Endodermal cell (in vitro differentiated cells): Measurements from ENCODE around the gene ZMYND15. TPM values are rescaled to one million over a fixed set of nuclear protein-coding genes. Genes with fewer than 3 reads are reported as not detected.

Experiments used
- DNase-seq: peaks from one replicate; pipeline ENCODE4 v3.0.0-alpha.2; 2017
- H3K27ac ChIP-seq: 2 replicates; pipeline ENCODE4 v1.5.1; 2013; ENCODE audit warnings: mild to moderate bottlenecking, low read depth, low read length, moderate library complexity
- H3K27me3 ChIP-seq: 2 replicates; pipeline ENCODE4 v1.6.1; 2013; ENCODE audit warnings: mild to moderate bottlenecking, low read length, moderate library complexity; ENCODE audit not compliant: insufficient read depth, control insufficient read depth, poor library complexity, severe bottlenecking
- H3K36me3 ChIP-seq: 2 replicates; pipeline ENCODE4 v1.7.0; 2013; ENCODE audit warnings: mild to moderate bottlenecking, low read length, moderate library complexity; ENCODE audit not compliant: control insufficient read depth, insufficient read depth
- H3K4me1 ChIP-seq: one replicate; pipeline ENCODE4 v1.7.0; 2013; ENCODE audit warnings: low read length; ENCODE audit not compliant: control insufficient read depth, insufficient read depth
- H3K4me3 ChIP-seq: 2 replicates; pipeline ENCODE4 v1.5.1; 2013; ENCODE audit warnings: mild to moderate bottlenecking, low read length, moderate library complexity
- H3K9ac ChIP-seq: 2 replicates; pipeline ENCODE4 v1.6.1; 2013; ENCODE audit warnings: mild to moderate bottlenecking, low read length, moderate library complexity; ENCODE audit not compliant: poor library complexity, severe bottlenecking; ENCODE audit errors: extremely low read depth
- H3K9me3 ChIP-seq: 2 replicates; pipeline ENCODE4 v1.6.1; 2013; ENCODE audit warnings: mild to moderate bottlenecking, low read length, moderate library complexity; ENCODE audit not compliant: control insufficient read depth
- H3K27ac Mint-ChIP-seq: 2 replicates; pipeline ENCODE4 v1.8.0; 2020; ENCODE audit warnings: mixed read lengths
- H3K27me3 Mint-ChIP-seq: 2 replicates; pipeline ENCODE4 v1.8.0; 2021; ENCODE audit warnings: mild to moderate bottlenecking, mixed read lengths; ENCODE audit not compliant: insufficient read depth
- H3K36me3 Mint-ChIP-seq: 2 replicates; pipeline ENCODE4 v1.8.0; 2020; ENCODE audit warnings: low read depth, mixed read lengths
- H3K4me1 Mint-ChIP-seq: 2 replicates; pipeline ENCODE4 v1.8.0; 2020; ENCODE audit warnings: mixed read lengths
- H3K4me3 Mint-ChIP-seq: 2 replicates; pipeline ENCODE4 v1.8.0; 2020; ENCODE audit warnings: mild to moderate bottlenecking, moderate library complexity, mixed read lengths
- H3K9me3 Mint-ChIP-seq: 2 replicates; pipeline ENCODE4 v1.8.0; 2020; ENCODE audit warnings: mild to moderate bottlenecking, mixed read lengths
- CTCF ChIP-seq: fragments of 200-600 bp; sonication (generic); conservative IDR thresholded peaks from 2 replicates; pipeline ENCODE4 v1.5.0; 2021; ENCODE audit warnings: antibody characterized with exemption, mild to moderate bottlenecking
- WGBS, 2 experiments: methylation state at CpG; one replicate each; pipeline versions ENCODE4 v1.1.5 to v1.1.7; 2013; ENCODE audit warnings: missing lambda C conversion rate in 2 of 2, mixed read lengths in 1 of 2; ENCODE audit not compliant: insufficient coverage in 1 of 2, insufficient read length in 1 of 2; 5-methylcytosine and 5-hydroxymethylcytosine counted together
- total RNA-seq, 2 donors: library from RNA; stranded (reverse); fragmentation: NEBNext Ultra II Directional in 1 of 2; extraction: Animal tissue kit (Norgen Biotek cat#: 25700) in 1 of 2; gene quantifications; 2 replicates in 1 of 2; 3 replicates in 1 of 2; pipeline ENCODE4 v1.2.1, GENCODE V29; 2021

ZMYND15 gene
- total RNA-seq, 2 donors from 2014 or later = not detected

DNA sequence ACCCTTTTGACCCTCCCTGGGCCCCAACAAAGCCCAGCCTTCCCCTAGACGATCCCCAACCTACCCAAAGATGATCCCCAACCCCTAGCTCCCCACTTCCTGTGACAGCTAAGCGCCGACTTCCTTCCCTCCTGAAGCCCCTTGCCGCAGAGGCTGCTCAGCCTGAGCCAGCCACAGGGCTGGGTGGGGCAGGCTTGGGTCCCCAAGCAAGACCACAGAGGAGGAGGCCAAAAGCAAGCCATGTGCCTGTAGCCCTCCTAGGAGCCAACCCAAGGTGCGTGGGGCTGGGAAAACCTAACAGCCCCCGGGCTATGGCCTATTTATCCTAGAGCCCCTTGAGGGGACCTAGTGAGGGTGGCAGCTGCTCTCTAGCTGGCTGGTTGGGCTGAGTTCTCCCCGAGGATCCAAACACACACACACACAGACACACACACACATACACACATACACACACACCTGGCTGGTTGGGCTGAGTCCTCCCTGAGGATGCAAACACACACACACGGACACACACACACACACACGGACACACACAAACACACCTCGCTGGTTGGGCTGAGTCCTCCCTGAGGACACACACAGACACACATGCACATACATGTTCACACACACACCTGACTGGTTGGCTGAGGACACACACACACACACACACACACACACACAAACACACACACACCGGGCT, 24.4 kb upstream of the ZMYND15 start:
- H3K27me3 ChIP-seq = no peaks in the 10 kb centered on the region
- H3K27ac Mint-ChIP-seq = no peak overlapping the region
- peaks cover 5% of the 10 kb centered on the region for H3K36me3 ChIP-seq
- H3K9ac ChIP-seq = no peak overlapping the region
- no peaks in the 10 kb centered on the region for H3K9me3 Mint-ChIP-seq
- H3K4me1 ChIP-seq = no peaks in the 10 kb centered on the region
- no peak for DNase-seq
- H3K36me3 Mint-ChIP-seq = peaks cover 20% of the 10 kb centered on the region
- H3K9me3 ChIP-seq = no peaks in the 10 kb centered on the region
- no peak overlapping the region for H3K4me3 Mint-ChIP-seq
- peaks cover 5% of the 10 kb centered on the region for H3K4me1 Mint-ChIP-seq
- peaks cover 6% of the 10 kb centered on the region for H3K27me3 Mint-ChIP-seq
- H3K27ac ChIP-seq = no peak overlapping the region
- TF ChIP-seq CTCF = no peak
- WGBS, 2 experiments = 86 to 90% methylated on average over 1 to 11 of the region's 11 CpGs
- no peak overlapping the region for H3K4me3 ChIP-seq

- peaks cover 5% of the 10 kb centered on the region for H3K36me3 ChIP-seq
- peaks cover 5% of the 10 kb centered on the region for H3K27me3 Mint-ChIP-seq
- peaks cover 4% of the 10 kb centered on the region for H3K4me1 Mint-ChIP-seq
- 95 to 100% methylated on average over 2 to 10 of the region's 10 CpGs for WGBS, 2 experiments
- H3K9ac ChIP-seq = no peak overlapping the region
- H3K4me1 ChIP-seq = no peaks in the 10 kb centered on the region
- H3K36me3 Mint-ChIP-seq = peaks cover 29% of the 10 kb centered on the region
- no peaks in the 10 kb centered on the region for H3K9me3 Mint-ChIP-seq
- no peaks in the 10 kb centered on the region for H3K27me3 ChIP-seq
- H3K27ac Mint-ChIP-seq = no peak overlapping the region
- no peak for DNase-seq
- H3K4me3 Mint-ChIP-seq = no peak overlapping the region
- H3K27ac ChIP-seq = no peak overlapping the region
- H3K9me3 ChIP-seq = no peaks in the 10 kb centered on the region
- TF ChIP-seq CTCF = no peak
- H3K4me3 ChIP-seq = no peak overlapping the region
Observed at GRCh38 chr17:4716081-4716480, 23.6 kb upstream of the ZMYND15 start.

GRCh38 chr17:4717791-4718190, 21.8 kb upstream of the ZMYND15 start:
- Mint-ChIP-seq H3K36me3 (peaks cover 30% of the 10 kb centered on the region), H3K9me3 (no peaks in the 10 kb centered on the region), H3K4me1 (no peaks in the 10 kb centered on the region), H3K27ac (no peak overlapping the region), H3K4me3 (no peak overlapping the region), H3K27me3 (no peaks in the 10 kb centered on the region)
- Histone ChIP-seq H3K9me3 (no peaks in the 10 kb centered on the region), H3K27ac (no peak overlapping the region), H3K27me3 (no peaks in the 10 kb centered on the region), H3K36me3 (peaks cover 5% of the 10 kb centered on the region), H3K9ac (no peak overlapping the region), H3K4me3 (no peak overlapping the region), H3K4me1 (no peaks in the 10 kb centered on the region)
- WGBS, 2 experiments = 92 to 96% methylated on average over 9 to 17 of the region's 17 CpGs
- DNase-seq = no peak
- TF ChIP-seq CTCF = no peak
